Activated CD8-positive, alpha-beta memory T cell treated with anti-CD3 and anti-CD28 coated beads, Interleukin-2, amount 50 U/mL, for 24 hours (primary cell): Measurements from ENCODE around the gene SLCO3A1.

Experiments
- DNase-seq: peaks from one replicate; pipeline ENCODE4 v3.0.0-alpha.2; 2020; ENCODE audit errors: extremely low read depth

The SLCO3A1 gene

GRCh38 chr15:91861223-91861622 is 7.7 kb downstream of the SLCO3A1 start:
- no peak for DNase-seq

DNA sequence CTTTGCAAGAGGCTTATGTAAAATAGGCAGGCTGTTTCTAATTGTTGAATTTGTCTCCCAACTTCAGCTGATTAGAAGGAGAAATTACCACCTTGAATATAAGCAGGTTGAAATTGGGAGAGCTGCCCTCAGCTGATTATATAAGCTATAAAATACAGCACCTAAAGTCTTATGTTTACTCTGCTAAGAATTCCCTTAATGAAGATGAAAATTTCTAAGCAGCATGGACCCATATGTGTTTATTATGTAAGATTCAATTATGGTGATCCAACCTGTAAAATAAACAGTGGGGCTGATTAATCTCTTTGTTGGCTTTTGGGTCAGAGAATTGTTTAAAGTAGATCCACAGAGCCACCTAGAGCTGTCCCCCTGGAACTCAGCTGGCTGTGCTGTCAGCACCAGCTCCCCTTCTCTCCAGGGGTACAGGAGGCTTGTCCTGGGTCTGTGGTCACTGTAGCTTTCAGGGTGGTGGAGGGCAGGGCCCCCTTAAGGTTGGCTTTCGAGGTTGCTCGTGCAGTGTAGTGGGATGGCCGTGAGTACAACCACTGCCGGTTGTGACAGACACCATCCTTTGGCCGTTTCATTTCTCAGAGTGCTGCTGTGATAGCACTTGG is 9.5 kb downstream of the SLCO3A1 start:
- DNase-seq = no peak

DNA sequence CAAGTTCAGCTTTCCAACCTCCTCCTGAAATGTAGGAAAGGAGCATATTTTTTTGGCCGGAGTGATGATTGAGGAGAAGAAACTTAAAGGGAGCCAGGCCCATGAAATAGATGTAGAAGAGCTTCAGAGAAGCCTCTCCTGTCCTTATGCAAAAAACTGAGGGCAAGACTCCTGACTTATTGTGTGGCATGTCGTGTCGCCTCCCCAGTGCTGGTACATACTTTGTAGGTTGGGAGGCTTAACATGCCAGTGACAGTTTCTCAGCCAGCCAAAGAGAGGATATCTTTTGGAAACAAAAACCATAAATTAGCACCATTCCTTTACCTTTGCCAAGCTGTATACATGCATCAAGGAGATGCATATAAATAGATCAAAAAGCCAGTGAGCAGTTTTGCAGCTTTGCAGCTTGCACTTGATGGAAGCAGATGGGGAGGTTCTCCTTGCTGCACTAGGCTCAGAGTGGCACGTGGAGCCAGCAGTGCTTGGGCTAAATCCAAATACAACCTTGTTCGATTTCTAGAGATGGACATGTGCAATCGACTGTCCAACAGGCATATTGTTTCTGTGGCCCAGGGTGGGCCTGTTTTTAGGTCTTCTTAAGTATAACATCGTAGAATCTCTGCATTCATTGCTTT is 10.2 kb downstream of the SLCO3A1 start:
- DNase-seq = no peak

DNA sequence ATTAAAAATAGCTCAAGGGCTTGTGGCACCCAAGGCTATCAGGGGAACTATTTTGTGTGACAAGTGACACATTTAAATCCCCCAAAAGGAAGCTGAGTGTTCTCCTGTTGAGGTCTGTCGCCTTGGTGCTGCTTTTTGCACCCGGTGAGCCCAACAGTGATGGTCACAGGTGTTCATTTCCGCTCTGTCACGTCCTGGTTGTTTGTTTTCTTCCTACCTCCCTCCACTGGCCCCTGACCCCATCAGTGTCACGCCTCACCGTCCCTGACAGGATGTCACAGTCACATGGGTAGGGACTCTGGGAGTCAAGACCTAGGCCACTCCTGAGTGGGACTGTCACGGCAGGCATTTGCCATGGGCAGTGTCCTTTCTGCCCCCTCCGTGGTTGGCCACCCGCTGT is 11.2 kb downstream of the SLCO3A1 start:
- DNase-seq = no peak

DNA sequence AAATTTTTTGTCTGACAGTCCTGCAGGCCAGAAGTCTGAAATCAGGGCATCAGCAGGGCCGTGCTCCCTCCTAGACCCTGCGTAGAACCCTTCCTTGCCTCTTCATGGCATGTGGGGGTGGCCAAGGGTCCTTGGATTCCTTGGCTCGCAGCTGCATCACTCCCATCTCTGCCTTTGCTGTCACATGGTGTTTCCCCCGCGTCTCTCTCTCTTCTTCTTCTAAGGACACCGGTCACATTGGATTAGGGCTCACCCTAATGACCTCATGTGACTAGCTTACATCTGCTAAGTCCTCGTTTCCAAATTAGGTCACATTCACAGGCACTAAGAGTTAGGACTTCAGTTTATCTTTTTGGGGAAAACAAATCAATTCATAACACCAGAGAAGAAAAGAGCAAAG is 12.0 kb downstream of the SLCO3A1 start:
- DNase-seq = no peak

DNA sequence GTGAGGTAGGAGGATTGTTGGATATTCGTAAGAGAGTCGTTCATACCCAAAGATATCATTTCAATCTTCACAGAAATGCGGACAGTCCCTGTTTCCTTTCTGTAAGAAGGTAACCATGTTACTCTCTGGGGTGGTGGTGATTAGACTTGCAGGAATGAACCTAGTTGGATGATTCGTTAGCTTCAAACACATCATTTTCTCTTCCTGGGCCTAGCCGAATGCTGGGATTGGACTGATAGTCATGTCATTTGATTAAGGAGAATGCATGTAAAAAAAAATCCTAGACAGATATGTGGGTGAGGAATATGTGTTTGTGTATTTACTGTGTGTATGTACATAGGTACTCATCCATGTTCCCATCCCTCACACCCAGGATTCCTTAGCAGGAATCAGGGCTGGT is 12.4 kb downstream of the SLCO3A1 start:
- no peak for DNase-seq

DNA sequence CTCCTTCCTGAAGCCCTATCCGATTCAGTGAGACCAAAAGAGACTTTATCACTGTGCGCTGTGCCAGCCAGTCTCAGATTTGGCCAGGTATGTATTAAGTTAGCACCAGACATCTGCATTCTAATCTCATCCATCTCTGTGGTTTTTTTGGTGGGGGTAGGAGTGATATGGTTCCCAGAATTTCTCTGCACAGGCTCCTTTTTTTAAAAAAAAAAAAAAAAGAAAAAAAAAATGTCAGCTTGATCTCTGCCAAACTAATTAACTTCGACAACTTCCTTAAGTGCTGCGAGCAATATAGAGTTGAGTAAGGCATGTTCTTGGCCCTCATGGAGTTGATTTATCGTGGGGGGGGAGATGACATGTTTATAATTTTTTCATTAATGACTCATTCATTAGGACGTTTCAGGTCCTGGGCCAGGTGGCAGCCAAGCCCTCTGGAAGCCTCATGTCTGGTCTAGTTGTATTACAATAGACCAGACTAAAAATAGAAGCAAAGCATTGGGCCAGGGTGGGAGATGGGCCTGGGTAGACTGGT is 12.9 kb downstream of the SLCO3A1 start:
- no peak for DNase-seq

- DNase-seq = no peak
Measured at GRCh38 chr15:91866971-91867372, 13.5 kb downstream of the SLCO3A1 start.

- DNase-seq = no peak
Measured at GRCh38 chr15:91867581-91868026, 14.1 kb downstream of the SLCO3A1 start.

DNA sequence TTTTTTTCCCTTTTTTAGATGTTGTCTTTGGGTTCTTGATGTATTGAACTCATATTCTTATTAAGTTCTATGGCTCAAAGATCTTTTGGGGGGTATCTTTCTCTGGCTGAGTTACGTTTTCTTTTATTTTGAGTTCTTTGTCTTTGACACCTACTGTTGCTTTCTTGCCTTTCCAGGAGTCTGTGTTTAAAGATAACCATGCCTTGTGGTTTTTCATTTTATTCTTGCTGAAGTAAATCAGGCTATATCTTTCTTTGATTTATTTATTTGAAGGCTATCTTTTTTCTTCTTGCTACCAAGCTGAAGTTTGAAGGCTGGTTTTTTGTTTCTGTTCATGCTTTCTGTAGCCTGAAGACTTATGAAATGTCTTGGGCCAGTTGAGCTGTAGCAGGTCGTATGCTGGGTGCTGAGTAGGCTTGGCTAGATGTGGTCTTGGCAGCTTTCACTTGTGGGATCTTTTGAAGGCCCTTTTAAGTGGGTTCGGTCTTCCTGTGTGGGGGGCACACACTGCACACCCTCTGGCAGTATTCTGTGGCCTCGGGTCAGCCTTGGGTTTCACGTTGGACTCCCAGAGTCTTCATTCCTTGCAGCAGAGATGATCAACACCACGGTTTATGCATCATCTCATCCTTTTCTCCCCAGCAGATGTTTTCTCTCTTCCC is 17.5 kb downstream of the SLCO3A1 start:
- no peak for DNase-seq

- no peak for DNase-seq
Measured at GRCh38 chr15:91871837-91872236, 18.3 kb downstream of the SLCO3A1 start.

GRCh38 chr15:91872356-91873137 is 19.0 kb downstream of the SLCO3A1 start:
- DNase-seq = no peak

DNA sequence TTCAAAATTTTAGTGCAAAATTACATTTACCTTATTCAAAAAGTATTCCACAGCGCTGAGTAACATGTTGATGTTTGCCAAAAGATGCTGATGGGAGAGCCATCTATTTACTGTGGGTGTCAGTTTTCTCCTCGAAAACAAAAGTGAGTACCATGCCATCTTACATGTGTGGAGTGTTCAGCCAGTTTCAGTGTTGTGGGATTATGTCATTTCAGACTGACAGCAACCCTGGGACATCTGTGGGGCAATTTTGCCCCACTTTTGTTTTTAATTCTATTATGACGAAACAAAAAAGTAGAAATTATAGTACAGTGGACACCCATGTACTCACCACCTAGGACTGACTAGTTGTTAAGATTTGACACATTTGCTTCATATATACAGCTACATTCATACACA is 19.6 kb downstream of the SLCO3A1 start:
- DNase-seq = no peak

GRCh38 chr15:91874171-91874570 is 20.7 kb downstream of the SLCO3A1 start:
- no peak for DNase-seq

DNA sequence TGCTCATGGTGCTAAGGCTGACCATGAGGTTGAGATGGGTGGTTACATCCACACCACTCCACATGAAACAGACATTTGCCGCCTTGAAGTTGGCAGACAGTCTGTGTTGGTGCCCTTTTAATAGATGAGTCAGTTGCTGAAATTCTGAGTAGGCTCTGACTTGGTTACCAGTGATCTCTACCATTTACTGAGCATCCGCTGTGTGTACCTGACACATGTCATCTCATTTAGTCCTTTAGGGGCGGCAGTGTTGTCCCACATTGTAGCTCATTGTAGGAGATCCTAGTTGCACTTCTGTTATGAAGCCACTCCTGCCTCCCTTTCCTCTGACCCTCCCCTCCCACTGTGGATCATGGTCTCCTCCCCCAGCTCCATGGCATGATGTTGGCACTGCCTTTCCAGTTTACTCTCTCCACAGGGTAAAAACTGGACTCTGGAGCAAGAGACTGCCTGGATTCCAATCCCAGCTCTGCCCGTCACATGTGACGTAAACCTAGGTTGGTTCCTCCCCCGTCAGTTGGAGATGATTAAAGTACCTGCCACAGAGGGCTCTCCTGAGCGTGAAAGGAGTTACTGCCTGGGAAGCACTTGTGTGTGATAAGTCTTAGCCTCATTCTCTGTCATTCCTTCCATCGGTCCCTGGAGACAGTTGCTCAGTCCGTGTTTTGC is 21.6 kb downstream of the SLCO3A1 start:
- DNase-seq = no peak

DNA sequence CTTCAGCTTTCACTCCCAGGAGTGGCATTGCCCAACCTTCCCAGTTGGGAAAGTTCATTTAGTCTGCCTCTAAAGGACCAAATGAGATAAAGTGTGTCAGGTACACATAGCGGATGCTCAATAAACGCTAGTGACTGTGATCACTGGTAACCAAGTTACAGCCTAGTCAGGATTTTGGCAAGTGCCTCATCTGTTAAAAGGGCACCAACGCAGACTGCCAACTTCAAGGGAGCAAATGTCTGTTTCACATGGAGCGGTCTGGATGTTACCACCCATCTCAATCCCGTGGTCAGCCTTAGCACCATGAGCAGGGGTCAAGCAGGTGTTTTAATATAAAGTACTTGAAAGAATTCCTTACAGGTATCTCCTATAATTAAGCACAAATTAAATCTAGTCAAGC is 22.7 kb downstream of the SLCO3A1 start:
- no peak for DNase-seq

DNA sequence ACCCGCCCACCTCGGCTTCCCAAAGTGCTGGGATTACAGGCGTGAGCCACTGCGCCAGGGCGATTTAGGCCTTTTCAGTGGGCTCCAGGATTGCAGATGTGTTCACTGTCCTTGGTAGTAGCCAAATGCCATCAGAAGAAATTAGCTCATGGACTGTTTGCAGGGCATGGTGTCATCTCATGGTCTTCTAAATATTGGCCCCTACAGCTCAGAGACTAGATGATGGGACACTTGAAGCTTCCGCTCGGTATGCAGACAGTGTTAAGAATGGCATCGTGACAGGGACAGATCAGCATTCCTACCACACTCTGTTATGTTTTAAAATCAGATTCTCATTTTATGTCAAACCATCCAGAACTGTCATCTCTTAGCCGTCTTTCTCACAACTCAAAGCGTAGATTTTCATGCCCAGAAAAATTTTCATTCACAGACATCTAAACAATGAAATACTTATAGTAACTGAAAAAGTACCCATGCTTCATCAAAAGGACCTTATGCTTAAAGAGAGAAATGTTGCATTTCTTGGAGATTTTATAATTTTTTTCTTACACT is 24.9 kb downstream of the SLCO3A1 start:
- DNase-seq = no peak

DNA sequence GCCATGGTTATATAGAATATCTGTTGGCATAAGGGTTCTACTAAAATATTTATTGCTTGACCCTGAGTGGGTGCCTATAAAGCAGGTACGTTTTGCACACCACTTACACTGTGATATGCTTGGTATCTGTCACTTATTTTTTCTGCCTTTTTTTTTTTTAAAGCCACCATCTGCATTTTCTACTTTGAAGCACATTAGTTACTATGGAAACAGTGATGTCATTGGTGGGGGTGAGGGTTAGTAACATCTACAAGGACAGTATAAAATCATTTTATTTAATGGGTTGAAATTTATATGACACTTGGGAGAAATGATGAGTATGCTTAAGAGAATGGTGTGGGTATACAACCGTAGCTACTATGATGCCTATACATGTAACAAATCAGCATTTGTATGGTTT is 25.6 kb downstream of the SLCO3A1 start:
- no peak for DNase-seq

GRCh38 chr15:91880373-91880772 is 26.9 kb downstream of the SLCO3A1 start:
- DNase-seq = no peak

- no peak for DNase-seq
Measured at GRCh38 chr15:91881569-91882297, 28.2 kb downstream of the SLCO3A1 start.
